ENCODE results near the gene PEX1. TPM values are rescaled to one million over a fixed set of nuclear protein-coding genes. Genes with fewer than 3 reads are reported as not detected.
"Not testable (repeated sequence)": the region's sequence is repeated elsewhere in the genome, so short reads cannot be mapped to it uniquely, and the experiment has no call there.

The PEX1 gene
- total RNA-seq, 1 donor from 2014 or later, result 21.8 TPM

DNA sequence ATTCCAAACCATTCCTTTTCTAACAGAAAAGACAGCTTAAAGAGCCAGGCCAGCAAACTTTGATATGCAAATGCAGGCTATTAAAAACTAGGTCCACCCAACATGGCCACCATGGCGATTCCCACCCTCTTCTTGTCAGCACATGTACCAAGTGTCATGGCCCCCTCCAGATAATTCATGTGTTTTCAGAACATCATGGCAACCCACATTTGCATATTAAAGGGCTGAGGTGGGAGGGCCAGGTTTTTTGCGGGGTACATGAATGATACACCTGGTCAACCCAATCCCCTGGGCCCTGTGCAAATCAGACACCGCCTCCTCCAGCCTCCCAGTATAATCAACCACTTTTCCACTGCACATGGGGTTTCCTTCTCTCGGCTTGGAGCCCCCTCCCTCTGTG lies 49.6 kb downstream of the PEX1 start:
- DNase-seq (no peak), ATAC-seq (ENCODE audit: low read depth) (no peak)
- no peaks in the 10 kb centered on the region for H3K27me3 Mint-ChIP-seq
- CTCF ChIA-PET, result no interaction called here
- intact Hi-C loops (cut with micrococcal nuclease), result no loop called here
- TF ChIP-seq, protein P1, sequence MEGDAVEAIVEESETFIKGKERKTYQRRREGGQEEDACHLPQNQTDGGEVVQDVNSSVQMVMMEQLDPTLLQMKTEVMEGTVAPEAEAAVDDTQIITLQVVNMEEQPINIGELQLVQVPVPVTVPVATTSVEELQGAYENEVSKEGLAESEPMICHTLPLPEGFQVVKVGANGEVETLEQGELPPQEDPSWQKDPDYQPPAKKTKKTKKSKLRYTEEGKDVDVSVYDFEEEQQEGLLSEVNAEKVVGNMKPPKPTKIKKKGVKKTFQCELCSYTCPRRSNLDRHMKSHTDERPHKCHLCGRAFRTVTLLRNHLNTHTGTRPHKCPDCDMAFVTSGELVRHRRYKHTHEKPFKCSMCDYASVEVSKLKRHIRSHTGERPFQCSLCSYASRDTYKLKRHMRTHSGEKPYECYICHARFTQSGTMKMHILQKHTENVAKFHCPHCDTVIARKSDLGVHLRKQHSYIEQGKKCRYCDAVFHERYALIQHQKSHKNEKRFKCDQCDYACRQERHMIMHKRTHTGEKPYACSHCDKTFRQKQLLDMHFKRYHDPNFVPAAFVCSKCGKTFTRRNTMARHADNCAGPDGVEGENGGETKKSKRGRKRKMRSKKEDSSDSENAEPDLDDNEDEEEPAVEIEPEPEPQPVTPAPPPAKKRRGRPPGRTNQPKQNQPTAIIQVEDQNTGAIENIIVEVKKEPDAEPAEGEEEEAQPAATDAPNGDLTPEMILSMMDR (IDR thresholded peaks at IDR 0.05), result no peak
- no peaks in the 10 kb centered on the region for H3K9me3 Mint-ChIP-seq
- H3K4me1 Mint-ChIP-seq, result no peaks in the 10 kb centered on the region
- peaks cover 3% of the 10 kb centered on the region for H3K36me3 Mint-ChIP-seq (ENCODE audit: low read depth)
- POLR2A ChIA-PET, result no interaction called here
- no peak overlapping the region for H3K27ac Mint-ChIP-seq
- H3K4me3 Mint-ChIP-seq, result no peak overlapping the region

DNA sequence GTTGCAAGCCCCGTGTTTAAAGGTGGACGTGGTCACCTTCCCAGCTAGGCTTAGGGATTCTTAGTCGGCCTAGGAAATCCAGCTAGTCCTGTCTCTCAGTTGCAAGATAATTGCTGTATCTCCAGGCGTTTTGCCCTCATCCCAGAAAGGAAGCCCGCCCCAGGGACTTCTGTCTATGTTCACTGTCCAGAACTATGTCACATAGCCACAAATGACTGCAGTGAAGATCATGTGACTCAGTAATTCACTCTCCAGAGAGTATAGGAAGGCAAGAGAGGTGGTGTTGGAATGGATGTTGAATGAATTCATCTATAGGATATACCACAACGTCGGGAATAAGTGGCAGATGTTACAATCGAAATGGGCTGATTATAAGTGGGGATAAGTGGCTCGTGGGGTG lies 50.2 kb downstream of the PEX1 start:
- no peak overlapping the region for H3K4me3 Mint-ChIP-seq
- DNase-seq (no peak), ATAC-seq (ENCODE audit: low read depth) (no peak)
- no peaks in the 10 kb centered on the region for H3K4me1 Mint-ChIP-seq
- ChIA-PET CTCF (no interaction called here), POLR2A (no interaction called here)
- H3K36me3 Mint-ChIP-seq (ENCODE audit: low read depth), result peaks cover 3% of the 10 kb centered on the region
- TF ChIP-seq, protein P1 (IDR thresholded peaks at IDR 0.05), result no peak
- H3K27me3 Mint-ChIP-seq, result no peaks in the 10 kb centered on the region
- no peak overlapping the region for H3K27ac Mint-ChIP-seq
- H3K9me3 Mint-ChIP-seq, result no peaks in the 10 kb centered on the region
- intact Hi-C loops (cut with micrococcal nuclease), result no loop called here

DNA sequence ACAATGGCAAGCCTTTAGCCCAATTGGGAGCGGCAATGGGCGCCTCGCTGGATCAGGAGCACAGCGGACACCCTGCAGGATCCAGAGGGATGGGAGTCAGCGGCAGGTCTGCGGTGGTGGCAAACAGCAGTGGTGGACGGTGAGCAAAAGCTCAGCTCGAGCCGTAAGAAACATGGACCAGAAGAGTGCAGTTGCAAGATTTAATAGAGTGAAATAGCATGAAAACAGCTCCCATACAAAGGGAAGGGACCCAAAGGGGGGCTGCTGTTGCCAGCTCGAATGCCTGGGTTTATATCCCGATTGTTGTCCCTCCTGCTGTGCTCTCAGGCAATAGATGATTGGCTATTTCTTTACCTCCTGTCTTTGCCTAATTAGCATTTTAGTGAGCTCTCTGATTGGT lies 50.6 kb downstream of the PEX1 start, which contains the start of gene ERVW-1:
ERVW-1 (minus strand) TSS at position 266 of the 400 bp plus-strand sequence. CDS start 7,565 bp downstream, outside the sequence.
- intact Hi-C loops (cut with micrococcal nuclease); H3K27ac Mint-ChIP-seq; ATAC-seq (ENCODE audit: low read depth); H3K27me3 Mint-ChIP-seq; CTCF ChIA-PET; H3K4me1 Mint-ChIP-seq; POLR2A ChIA-PET; H3K36me3 Mint-ChIP-seq (ENCODE audit: low read depth); DNase-seq; H3K4me3 Mint-ChIP-seq; H3K9me3 Mint-ChIP-seq: not testable (repeated sequence)

GRCh38 chr7:92475851-92476590 lies 52.3 kb downstream of the PEX1 start:
- H3K4me3 Mint-ChIP-seq, CTCF ChIA-PET: not testable (repeated sequence)

GRCh38 chr7:92475261-92475770 lies 53.0 kb downstream of the PEX1 start:
- intact Hi-C loops (cut with micrococcal nuclease); POLR2A ChIA-PET; DNase-seq; H3K27ac Mint-ChIP-seq; H3K4me1 Mint-ChIP-seq; CTCF ChIA-PET; H3K4me3 Mint-ChIP-seq; H3K36me3 Mint-ChIP-seq (ENCODE audit: low read depth); ATAC-seq (ENCODE audit: low read depth); H3K27me3 Mint-ChIP-seq; H3K9me3 Mint-ChIP-seq: not testable (repeated sequence)

More at GRCh38 chr7:92475851-92476590, 52.3 kb downstream of the PEX1 start:
- H3K9me3 Mint-ChIP-seq; POLR2A ChIA-PET; intact Hi-C loops (cut with micrococcal nuclease); H3K27me3 Mint-ChIP-seq; H3K4me1 Mint-ChIP-seq; H3K27ac Mint-ChIP-seq; DNase-seq; H3K36me3 Mint-ChIP-seq (ENCODE audit: low read depth); ATAC-seq (ENCODE audit: low read depth): not testable (repeated sequence)

DNA sequence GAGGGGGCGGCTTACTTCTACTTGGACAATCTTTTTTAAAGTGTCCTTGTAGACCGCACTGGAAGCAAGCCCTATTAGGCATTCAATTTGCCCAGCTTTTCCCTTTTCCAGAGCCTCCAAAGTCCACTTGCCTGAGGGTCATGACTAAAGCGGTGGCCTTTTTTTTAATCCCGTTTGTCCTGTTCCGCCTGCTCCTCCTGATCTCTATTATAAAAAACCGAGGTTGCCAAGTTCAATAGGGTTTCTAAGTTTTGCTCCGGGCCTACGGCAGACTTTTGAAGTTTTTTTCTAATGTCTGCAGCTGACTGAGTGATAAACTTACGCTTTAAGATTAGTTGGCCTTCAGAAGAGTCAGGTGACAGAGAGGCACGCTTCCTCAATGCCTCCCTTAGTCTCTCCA lies 54.3 kb downstream of the PEX1 start:
- H3K27me3 Mint-ChIP-seq; H3K4me3 Mint-ChIP-seq; ATAC-seq (ENCODE audit: low read depth); H3K9me3 Mint-ChIP-seq; CTCF ChIA-PET; intact Hi-C loops (cut with micrococcal nuclease); POLR2A ChIA-PET; H3K4me1 Mint-ChIP-seq; H3K36me3 Mint-ChIP-seq (ENCODE audit: low read depth); DNase-seq; H3K27ac Mint-ChIP-seq: not testable (repeated sequence)

- intact Hi-C loops (cut with micrococcal nuclease); H3K9me3 Mint-ChIP-seq; CTCF ChIA-PET; POLR2A ChIA-PET; H3K4me1 Mint-ChIP-seq; H3K27me3 Mint-ChIP-seq; H3K4me3 Mint-ChIP-seq; DNase-seq; ATAC-seq (ENCODE audit: low read depth); H3K27ac Mint-ChIP-seq: not testable (repeated sequence)
- peaks cover 11% of the 10 kb centered on the region for H3K36me3 Mint-ChIP-seq (ENCODE audit: low read depth)
Measured at GRCh38 chr7:92468589-92468988, 59.7 kb downstream of the PEX1 start.

Measured in activated B cell treated with CpG ODN at 0.5 μM for 24 hours (primary cell).